HCT116 (cell line): ENCODE measurements around the gene STPG2.

Experiments used
- ATF3 ChIP-seq: IDR thresholded peaks from 2 replicates; pipeline ENCODE4 v1.6.1; 2012
- CBX3 ChIP-seq: IDR thresholded peaks from 2 replicates; pipeline ENCODE4 v1.6.1; 2012; ENCODE audit warnings: low read depth
- CEBPB ChIP-seq: IDR thresholded peaks from 2 replicates; pipeline ENCODE4 v1.6.1; 2012; ENCODE audit warnings: low read depth
- EZH2 ChIP-seq: fragments of 200-600 bp; sonication (generic); IDR thresholded peaks from 2 replicates; pipeline ENCODE4 v1.6.1; 2017; ENCODE audit warnings: antibody characterized with exemption, mixed run types
- EZH2phosphoT487 ChIP-seq: fragments of 200-600 bp; IDR thresholded peaks from 2 replicates; pipeline ENCODE4 v1.6.1; 2018; ENCODE audit warnings: antibody characterized with exemption, borderline replicate concordance
- FOSL1 ChIP-seq: IDR thresholded peaks from 2 replicates; pipeline ENCODE4 v1.6.1; 2012; ENCODE audit warnings: low read depth
- POLR2A ChIP-seq: IDR thresholded peaks from 2 replicates; pipeline ENCODE4 v1.7.0; 2011; ENCODE audit warnings: borderline replicate concordance; ENCODE audit not compliant: insufficient read depth, insufficient read length; ENCODE audit errors: extremely low read depth
- POLR2AphosphoS5 ChIP-seq: IDR thresholded peaks from 2 replicates; pipeline ENCODE4 v1.6.1; 2011; ENCODE audit warnings: mild to moderate bottlenecking, low read depth, low read length, moderate library complexity
- RAD21 ChIP-seq: IDR thresholded peaks from 2 replicates; pipeline ENCODE4 v1.6.1; 2012; ENCODE audit warnings: low read depth, mild to moderate bottlenecking
- SRF ChIP-seq: IDR thresholded peaks from 2 replicates; pipeline ENCODE4 v1.6.1; 2012; ENCODE audit warnings: low read depth
- YY1 ChIP-seq: IDR thresholded peaks from 2 replicates; pipeline ENCODE4 v1.6.1; 2011; ENCODE audit warnings: low read length, low read depth, moderate library complexity, mild to moderate bottlenecking; ENCODE audit not compliant: insufficient replicate concordance; ENCODE audit errors: extremely low read depth
- TF ChIP-seq, protein P1 (sequence below), 3 experiments: fragments of 200-600 bp in 1 of 3; sonication (generic) in 1 of 3; IDR thresholded peaks in 2 of 3; conservative IDR thresholded peaks in 1 of 3; 2 replicates each; pipeline ENCODE4 v1.5.1; 2012 to 2017; ENCODE audit warnings: low read depth in 2 of 3, low read length in 2 of 3, antibody characterized with exemption in 1 of 3, borderline replicate concordance in 1 of 3, control low read depth in 1 of 3, mild to moderate bottlenecking in 1 of 3, mixed read lengths in 1 of 3, mixed run types in 1 of 3, moderate library complexity in 1 of 3; ENCODE audit not compliant: insufficient read depth in 1 of 3
- TF ChIP-seq, protein P2 (sequence below): IDR thresholded peaks from 2 replicates; pipeline ENCODE4 v1.6.1; 2012; ENCODE audit warnings: low read depth

DNA sequence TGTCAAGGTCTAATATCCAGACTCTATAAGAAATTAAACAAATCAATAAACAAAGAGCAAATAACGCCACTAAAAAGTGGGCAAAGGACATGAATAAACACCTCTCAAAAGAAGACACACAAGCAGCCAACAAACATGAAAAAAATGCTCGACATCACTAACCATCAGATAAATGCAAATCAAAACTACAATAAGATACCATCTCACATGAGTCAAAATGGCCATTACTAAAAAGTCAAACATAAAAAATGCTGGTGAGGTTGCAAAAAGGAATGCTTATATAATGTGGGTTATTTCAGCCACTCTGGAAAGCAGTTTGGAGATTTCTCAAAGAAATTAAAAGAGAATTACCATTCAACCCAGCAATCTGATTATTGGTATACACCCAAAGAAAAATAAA is 481.1 kb downstream of the STPG2 start:
- TF ChIP-seq, protein P1, sequence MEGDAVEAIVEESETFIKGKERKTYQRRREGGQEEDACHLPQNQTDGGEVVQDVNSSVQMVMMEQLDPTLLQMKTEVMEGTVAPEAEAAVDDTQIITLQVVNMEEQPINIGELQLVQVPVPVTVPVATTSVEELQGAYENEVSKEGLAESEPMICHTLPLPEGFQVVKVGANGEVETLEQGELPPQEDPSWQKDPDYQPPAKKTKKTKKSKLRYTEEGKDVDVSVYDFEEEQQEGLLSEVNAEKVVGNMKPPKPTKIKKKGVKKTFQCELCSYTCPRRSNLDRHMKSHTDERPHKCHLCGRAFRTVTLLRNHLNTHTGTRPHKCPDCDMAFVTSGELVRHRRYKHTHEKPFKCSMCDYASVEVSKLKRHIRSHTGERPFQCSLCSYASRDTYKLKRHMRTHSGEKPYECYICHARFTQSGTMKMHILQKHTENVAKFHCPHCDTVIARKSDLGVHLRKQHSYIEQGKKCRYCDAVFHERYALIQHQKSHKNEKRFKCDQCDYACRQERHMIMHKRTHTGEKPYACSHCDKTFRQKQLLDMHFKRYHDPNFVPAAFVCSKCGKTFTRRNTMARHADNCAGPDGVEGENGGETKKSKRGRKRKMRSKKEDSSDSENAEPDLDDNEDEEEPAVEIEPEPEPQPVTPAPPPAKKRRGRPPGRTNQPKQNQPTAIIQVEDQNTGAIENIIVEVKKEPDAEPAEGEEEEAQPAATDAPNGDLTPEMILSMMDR (IDR thresholded peaks at IDR 0.05 in 2 of 3, conservative IDR thresholded peaks at IDR 0.05 in 1 of 3; ENCODE audit: borderline replicate concordance in 1 of 3, insufficient read depth in 1 of 3, low read depth in 2 of 3, low read length in 2 of 3) = no peak
- no peak for TF ChIP-seq POLR2A
- TF ChIP-seq SRF = no peak
- TF ChIP-seq EZH2 = no peak
- no peak for TF ChIP-seq RAD21
- TF ChIP-seq EZH2phosphoT487 = no peak
- no peak for TF ChIP-seq YY1
- no peak for TF ChIP-seq FOSL1
- TF ChIP-seq ATF3 = no peak
- no peak for TF ChIP-seq POLR2AphosphoS5
- TF ChIP-seq CBX3 = no peak
- no peak for TF ChIP-seq CEBPB
- TF ChIP-seq, protein P2, sequence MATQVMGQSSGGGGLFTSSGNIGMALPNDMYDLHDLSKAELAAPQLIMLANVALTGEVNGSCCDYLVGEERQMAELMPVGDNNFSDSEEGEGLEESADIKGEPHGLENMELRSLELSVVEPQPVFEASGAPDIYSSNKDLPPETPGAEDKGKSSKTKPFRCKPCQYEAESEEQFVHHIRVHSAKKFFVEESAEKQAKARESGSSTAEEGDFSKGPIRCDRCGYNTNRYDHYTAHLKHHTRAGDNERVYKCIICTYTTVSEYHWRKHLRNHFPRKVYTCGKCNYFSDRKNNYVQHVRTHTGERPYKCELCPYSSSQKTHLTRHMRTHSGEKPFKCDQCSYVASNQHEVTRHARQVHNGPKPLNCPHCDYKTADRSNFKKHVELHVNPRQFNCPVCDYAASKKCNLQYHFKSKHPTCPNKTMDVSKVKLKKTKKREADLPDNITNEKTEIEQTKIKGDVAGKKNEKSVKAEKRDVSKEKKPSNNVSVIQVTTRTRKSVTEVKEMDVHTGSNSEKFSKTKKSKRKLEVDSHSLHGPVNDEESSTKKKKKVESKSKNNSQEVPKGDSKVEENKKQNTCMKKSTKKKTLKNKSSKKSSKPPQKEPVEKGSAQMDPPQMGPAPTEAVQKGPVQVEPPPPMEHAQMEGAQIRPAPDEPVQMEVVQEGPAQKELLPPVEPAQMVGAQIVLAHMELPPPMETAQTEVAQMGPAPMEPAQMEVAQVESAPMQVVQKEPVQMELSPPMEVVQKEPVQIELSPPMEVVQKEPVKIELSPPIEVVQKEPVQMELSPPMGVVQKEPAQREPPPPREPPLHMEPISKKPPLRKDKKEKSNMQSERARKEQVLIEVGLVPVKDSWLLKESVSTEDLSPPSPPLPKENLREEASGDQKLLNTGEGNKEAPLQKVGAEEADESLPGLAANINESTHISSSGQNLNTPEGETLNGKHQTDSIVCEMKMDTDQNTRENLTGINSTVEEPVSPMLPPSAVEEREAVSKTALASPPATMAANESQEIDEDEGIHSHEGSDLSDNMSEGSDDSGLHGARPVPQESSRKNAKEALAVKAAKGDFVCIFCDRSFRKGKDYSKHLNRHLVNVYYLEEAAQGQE = no peak
